ENCODE measurements around the gene STAT6.
A peak's percentile ranks its signal among the peaks of the same experiment; 100 is the strongest.

The STAT6 gene

GRCh38 chr12:57101892-57102695, 9.1 kb downstream of the STAT6 start:
- DNase-seq (ENCODE audit: low read depth), result no peak

GRCh38 chr12:57099766-57100165, 11.4 kb downstream of the STAT6 start:
- DNase-seq (ENCODE audit: low read depth), result no peak

GRCh38 chr12:57099047-57099714, 12.0 kb downstream of the STAT6 start:
- no peak for DNase-seq (ENCODE audit: low read depth)

GRCh38 chr12:57098546-57098945, 12.6 kb downstream of the STAT6 start:
- DNase-seq (ENCODE audit: low read depth), result no peak

- no peak for DNase-seq (ENCODE audit: low read depth)
Measured at GRCh38 chr12:57097554-57097835, 13.7 kb downstream of the STAT6 start.

GRCh38 chr12:57096748-57097553, 14.2 kb downstream of the STAT6 start:
- no peak for DNase-seq (ENCODE audit: low read depth)

GRCh38 chr12:57096099-57096572, 15.0 kb downstream of the STAT6 start:
- no peak for DNase-seq (ENCODE audit: low read depth)

- no peak for DNase-seq (ENCODE audit: low read depth)
Measured at GRCh38 chr12:57095440-57095839, 15.7 kb downstream of the STAT6 start.

GRCh38 chr12:57094208-57095160, 16.7 kb downstream of the STAT6 start:
- DNase-seq (ENCODE audit: low read depth), result no peak

GRCh38 chr12:57093415-57094207, 17.6 kb downstream of the STAT6 start:
- DNase-seq (ENCODE audit: low read depth), result no peak

GRCh38 chr12:57092876-57093414, 18.2 kb downstream of the STAT6 start:
- DNase-seq (ENCODE audit: low read depth), result no peak

GRCh38 chr12:57092529-57092862, 18.7 kb downstream of the STAT6 start:
- no peak for DNase-seq (ENCODE audit: low read depth)

- DNase-seq (ENCODE audit: low read depth), result no peak
Measured at GRCh38 chr12:57091638-57092528, 19.3 kb downstream of the STAT6 start.

GRCh38 chr12:57090924-57091637, 20.1 kb downstream of the STAT6 start:
- DNase-seq (ENCODE audit: low read depth), result no peak

GRCh38 chr12:57090490-57090889, 20.7 kb downstream of the STAT6 start:
- DNase-seq (ENCODE audit: low read depth), result no peak

GRCh38 chr12:57089271-57090245, 21.6 kb downstream of the STAT6 start:
- no peak for DNase-seq (ENCODE audit: low read depth)

- DNase-seq (ENCODE audit: low read depth), result peak; percentile 94
Measured at GRCh38 chr12:57088354-57089270, 22.6 kb downstream of the STAT6 start, which contains the start of gene NAB2. NAB2 (plus strand) TSS chr12:57089114; CDS start chr12:57089272, 158 bp downstream.
